ENCODE results near the gene MRPS21.

DNA sequence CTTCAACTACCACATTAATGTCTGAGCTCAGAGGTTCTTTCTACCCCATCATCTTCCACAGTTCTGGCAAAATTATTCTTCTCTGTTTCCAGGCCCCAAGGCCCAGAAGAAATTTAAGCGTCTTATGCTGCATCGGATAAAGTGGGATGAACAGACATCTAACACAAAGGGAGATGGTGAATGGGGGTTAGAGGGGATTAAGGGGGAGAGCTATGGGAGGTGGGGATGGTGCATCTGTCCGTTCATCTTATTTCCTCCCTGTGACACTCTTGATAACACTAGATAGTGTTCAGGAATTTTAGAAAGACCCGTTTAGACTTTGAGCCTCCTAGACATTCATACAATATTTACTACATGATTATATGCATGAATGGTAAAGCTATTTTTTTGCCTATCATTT lies 52.7 kb downstream of the MRPS21 start:
- TF ChIP-seq CTCF (IDR thresholded peaks at IDR 0.05) = no peak
- TF ChIP-seq ZFX (IDR thresholded peaks at IDR 0.05; ENCODE audit: borderline replicate concordance) = no peak

All from 22Rv1 (cell line).